Subcutaneous abdominal adipose tissue (tissue), 5 donors: ENCODE results near the gene RSPH1.

ENCODE experiments used
- H3K27ac ChIP-seq: one replicate; pipeline ENCODE4 v1.7.0; 2013; ENCODE audit warnings: low read depth, mild to moderate bottlenecking, inconsistent platforms, low read length, moderate library complexity
- H3K27me3 ChIP-seq, 5 donors: one replicate each; pipeline ENCODE4 v1.7.0; 2013; ENCODE audit warnings: low read length in 5 of 5, inconsistent platforms in 1 of 5; ENCODE audit not compliant: control insufficient read depth in 5 of 5, insufficient read depth in 4 of 5
- H3K36me3 ChIP-seq, 5 donors: one replicate each; pipeline ENCODE4 v1.7.0; 2013; ENCODE audit warnings: low read length in 5 of 5; ENCODE audit not compliant: control insufficient read depth in 5 of 5, insufficient read depth in 5 of 5
- H3K4me1 ChIP-seq, 5 donors: one replicate each; pipeline ENCODE4 v1.7.0; 2013; ENCODE audit warnings: low read length in 5 of 5, mild to moderate bottlenecking in 3 of 5, moderate library complexity in 1 of 5; ENCODE audit not compliant: control insufficient read depth in 5 of 5, insufficient read depth in 5 of 5
- H3K4me3 ChIP-seq, 5 donors: one replicate each; pipeline ENCODE4 v1.7.0; 2013; ENCODE audit warnings: low read length in 5 of 5, low read depth in 1 of 5
- H3K9ac ChIP-seq, 5 donors: one replicate each; pipeline ENCODE4 v1.7.0; 2013; ENCODE audit warnings: low read length in 5 of 5, mild to moderate bottlenecking in 4 of 5, moderate library complexity in 3 of 5
- H3K9me3 ChIP-seq, 5 donors: one replicate each; pipeline ENCODE4 v1.7.0; 2013; ENCODE audit warnings: low read length in 5 of 5; ENCODE audit not compliant: control insufficient read depth in 5 of 5
- donor health status: healthy.
- donor health status: healthy.
- donor health status: healthy.
- donor health status: healthy.
- donor health status: healthy.

The RSPH1 gene

GRCh38 chr21:42435401-42435800 is 60.6 kb downstream of the RSPH1 start:
- no peak overlapping the region for H3K9ac ChIP-seq
- H3K4me3 ChIP-seq: no peak overlapping the region
- H3K27ac ChIP-seq: no peak overlapping the region
- H3K9me3 ChIP-seq: peaks cover 6 to 21% (median 14%) of the 10 kb centered on the region in 5 donors
- H3K36me3 ChIP-seq: no peaks in the 10 kb centered on the region
- peaks cover 5 to 22% (median 10%) of the 10 kb centered on the region in 5 donors for H3K27me3 ChIP-seq
- no peaks in the 10 kb centered on the region for H3K4me1 ChIP-seq

- no peak overlapping the region for H3K4me3 ChIP-seq
- peaks cover 6 to 21% (median 14%) of the 10 kb centered on the region in 5 donors for H3K9me3 ChIP-seq
- no peak overlapping the region for H3K27ac ChIP-seq
- H3K4me1 ChIP-seq: no peaks in the 10 kb centered on the region
- peaks cover 5 to 22% (median 10%) of the 10 kb centered on the region in 5 donors for H3K27me3 ChIP-seq
- H3K36me3 ChIP-seq: no peaks in the 10 kb centered on the region
- H3K9ac ChIP-seq: no peak overlapping the region
These were observed 61.1 kb downstream of the RSPH1 start for GRCh38 chr21:42434884-42435283.

GRCh38 chr21:42433946-42434551 is 62.0 kb downstream of the RSPH1 start:
- Histone ChIP-seq H3K36me3 (no peaks in the 10 kb centered on the region), H3K9ac (no peak overlapping the region), H3K4me3 (no peak overlapping the region), H3K27ac (no peak overlapping the region), H3K9me3 (peaks cover 6 to 21% (median 14%) of the 10 kb centered on the region in 5 donors), H3K4me1 (no peaks in the 10 kb centered on the region), H3K27me3 (peaks cover 5 to 17% (median 9%) of the 10 kb centered on the region in 5 donors)

GRCh38 chr21:42432695-42433094 is 63.3 kb downstream of the RSPH1 start:
- Histone ChIP-seq H3K4me3 (no peak overlapping the region), H3K27me3 (peaks cover 0 to 8% (median 7%) of the 10 kb centered on the region in 5 donors)

GRCh38 chr21:42431196-42431595 is 64.8 kb downstream of the RSPH1 start:
- H3K36me3 ChIP-seq: no peaks in the 10 kb centered on the region
- no peaks in the 10 kb centered on the region for H3K4me1 ChIP-seq
- H3K9me3 ChIP-seq: peaks cover 6 to 21% (median 14%) of the 10 kb centered on the region in 5 donors
- no peak overlapping the region for H3K4me3 ChIP-seq
- peaks cover 5 to 14% (median 8%) of the 10 kb centered on the region in 5 donors for H3K27me3 ChIP-seq
- H3K27ac ChIP-seq: no peak overlapping the region
- no peak overlapping the region for H3K9ac ChIP-seq

More at GRCh38 chr21:42432695-42433094, 63.3 kb downstream of the RSPH1 start:
- no peak overlapping the region for H3K27ac ChIP-seq
- no peaks in the 10 kb centered on the region for H3K36me3 ChIP-seq
- H3K4me1 ChIP-seq: no peaks in the 10 kb centered on the region
- no peak overlapping the region for H3K9ac ChIP-seq
- peaks cover 6 to 21% (median 14%) of the 10 kb centered on the region in 5 donors for H3K9me3 ChIP-seq

GRCh38 chr21:42430521-42430920 is 65.5 kb downstream of the RSPH1 start:
- Histone ChIP-seq H3K27ac (no peak overlapping the region), H3K4me3 (no peak overlapping the region), H3K9me3 (peaks cover 6 to 21% (median 14%) of the 10 kb centered on the region in 5 donors), H3K27me3 (peaks cover 5 to 14% (median 8%) of the 10 kb centered on the region in 5 donors), H3K36me3 (no peaks in the 10 kb centered on the region), H3K9ac (no peak overlapping the region), H3K4me1 (peaks cover 0 to 1% (median 0%) of the 10 kb centered on the region in 5 donors)

GRCh38 chr21:42429856-42430255 is 66.2 kb downstream of the RSPH1 start:
- Histone ChIP-seq H3K4me3 (no peak overlapping the region), H3K9ac (no peak overlapping the region), H3K9me3 (peaks cover 6 to 21% (median 14%) of the 10 kb centered on the region in 5 donors), H3K4me1 (peaks cover 0 to 7% (median 0%) of the 10 kb centered on the region in 5 donors), H3K27ac (no peak overlapping the region), H3K27me3 (peaks cover 5 to 14% (median 8%) of the 10 kb centered on the region in 5 donors), H3K36me3 (no peaks in the 10 kb centered on the region)

GRCh38 chr21:42429021-42429420 is 67.0 kb downstream of the RSPH1 start:
- Histone ChIP-seq H3K4me1 (peaks cover 0 to 7% (median 0%) of the 10 kb centered on the region in 5 donors), H3K9me3 (peaks cover 6 to 19% (median 14%) of the 10 kb centered on the region in 5 donors), H3K27me3 (peaks cover 5 to 15% (median 11%) of the 10 kb centered on the region in 5 donors), H3K9ac (no peak overlapping the region), H3K27ac (no peak overlapping the region), H3K4me3 (no peak overlapping the region), H3K36me3 (no peaks in the 10 kb centered on the region)

GRCh38 chr21:42427809-42428419 is 68.1 kb downstream of the RSPH1 start:
- Histone ChIP-seq H3K9me3 (peaks cover 6 to 11% (median 9%) of the 10 kb centered on the region in 5 donors), H3K27me3 (peaks cover 0 to 16% (median 12%) of the 10 kb centered on the region in 5 donors), H3K9ac (no peak overlapping the region), H3K36me3 (no peaks in the 10 kb centered on the region), H3K27ac (no peak overlapping the region), H3K4me1 (peaks cover 0 to 7% (median 0%) of the 10 kb centered on the region in 5 donors), H3K4me3 (no peak overlapping the region)

- Histone ChIP-seq H3K9me3 (peaks cover 0 to 3% (median 1%) of the 10 kb centered on the region in 5 donors), H3K27ac (no peak overlapping the region), H3K4me3 (no peak overlapping the region), H3K27me3 (peaks cover 0 to 21% (median 12%) of the 10 kb centered on the region in 5 donors), H3K9ac (no peak overlapping the region), H3K4me1 (peaks cover 0 to 7% (median 0%) of the 10 kb centered on the region in 5 donors), H3K36me3 (no peaks in the 10 kb centered on the region)
These were observed 69.0 kb downstream of the RSPH1 start for GRCh38 chr21:42426876-42427480.
